Measurements from ENCODE around the gene PRKAG2. TPM values are rescaled to one million over a fixed set of nuclear protein-coding genes. Genes with fewer than 3 reads are reported as not detected.

Gene PRKAG2
- total and polyA plus RNA-seq, 4 donors, result 17.5 to 33.3 (median 23.9) TPM

DNA sequence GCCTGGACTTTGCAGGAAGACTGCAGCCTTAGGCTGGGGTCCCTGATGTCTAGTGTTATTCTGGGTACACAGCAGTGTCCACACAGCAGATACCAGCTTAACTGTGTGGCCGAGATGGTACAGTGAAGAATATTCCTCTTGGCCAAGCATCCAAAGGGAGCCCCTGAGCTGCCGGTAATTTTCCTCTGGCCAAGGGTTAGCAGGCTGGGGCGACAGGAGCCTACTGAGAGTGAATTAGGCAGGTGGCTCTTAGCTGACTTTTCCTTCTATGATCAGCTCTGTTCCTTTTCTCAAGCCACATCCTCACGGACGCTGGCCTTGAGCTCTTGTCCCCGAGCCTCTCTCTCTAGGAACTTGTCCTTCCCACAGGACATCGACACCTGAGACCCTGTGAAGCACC is 29.8 kb downstream of the PRKAG2 start:
- H3K9ac ChIP-seq (ENCODE audit: insufficient read depth in 1 of 2, low read length in 2 of 2), result no peak overlapping the region
- ATAC-seq (ENCODE audit: insufficient read depth, low FRiP score) (no peak), DNase-seq (no peak)
- no peaks in the 10 kb centered on the region for H3K9me3 ChIP-seq (ENCODE audit: control insufficient read depth in 4 of 4, insufficient read depth in 3 of 4, low read length in 3 of 4)
- peaks cover 0 to 10% (median 8%) of the 10 kb centered on the region in 5 donors for H3K4me1 ChIP-seq (ENCODE audit: control insufficient read depth in 5 of 5, insufficient read depth in 5 of 5, low read length in 5 of 5)
- no peaks in the 10 kb centered on the region for H3K27me3 ChIP-seq (ENCODE audit: control insufficient read depth in 3 of 3, insufficient read depth in 3 of 3, low read length in 2 of 3)
- H3K36me3 ChIP-seq (ENCODE audit: control insufficient read depth in 4 of 4, insufficient read depth in 4 of 4, low read length in 4 of 4), result peaks cover 0 to 3% (median 0%) of the 10 kb centered on the region in 4 donors
- TF ChIP-seq, protein P1, sequence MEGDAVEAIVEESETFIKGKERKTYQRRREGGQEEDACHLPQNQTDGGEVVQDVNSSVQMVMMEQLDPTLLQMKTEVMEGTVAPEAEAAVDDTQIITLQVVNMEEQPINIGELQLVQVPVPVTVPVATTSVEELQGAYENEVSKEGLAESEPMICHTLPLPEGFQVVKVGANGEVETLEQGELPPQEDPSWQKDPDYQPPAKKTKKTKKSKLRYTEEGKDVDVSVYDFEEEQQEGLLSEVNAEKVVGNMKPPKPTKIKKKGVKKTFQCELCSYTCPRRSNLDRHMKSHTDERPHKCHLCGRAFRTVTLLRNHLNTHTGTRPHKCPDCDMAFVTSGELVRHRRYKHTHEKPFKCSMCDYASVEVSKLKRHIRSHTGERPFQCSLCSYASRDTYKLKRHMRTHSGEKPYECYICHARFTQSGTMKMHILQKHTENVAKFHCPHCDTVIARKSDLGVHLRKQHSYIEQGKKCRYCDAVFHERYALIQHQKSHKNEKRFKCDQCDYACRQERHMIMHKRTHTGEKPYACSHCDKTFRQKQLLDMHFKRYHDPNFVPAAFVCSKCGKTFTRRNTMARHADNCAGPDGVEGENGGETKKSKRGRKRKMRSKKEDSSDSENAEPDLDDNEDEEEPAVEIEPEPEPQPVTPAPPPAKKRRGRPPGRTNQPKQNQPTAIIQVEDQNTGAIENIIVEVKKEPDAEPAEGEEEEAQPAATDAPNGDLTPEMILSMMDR (IDR thresholded peaks at IDR 0.05; ENCODE audit: control extremely low read depth, extremely low read depth), result no peak
- H3K27ac ChIP-seq (ENCODE audit: low read depth in 1 of 2, low read length in 1 of 2), result no peak overlapping the region
- WGBS, 2 donors, result 84 to 89% methylated on average over 7 of the region's 7 CpGs
- no peak overlapping the region for H3K4me3 ChIP-seq

DNA sequence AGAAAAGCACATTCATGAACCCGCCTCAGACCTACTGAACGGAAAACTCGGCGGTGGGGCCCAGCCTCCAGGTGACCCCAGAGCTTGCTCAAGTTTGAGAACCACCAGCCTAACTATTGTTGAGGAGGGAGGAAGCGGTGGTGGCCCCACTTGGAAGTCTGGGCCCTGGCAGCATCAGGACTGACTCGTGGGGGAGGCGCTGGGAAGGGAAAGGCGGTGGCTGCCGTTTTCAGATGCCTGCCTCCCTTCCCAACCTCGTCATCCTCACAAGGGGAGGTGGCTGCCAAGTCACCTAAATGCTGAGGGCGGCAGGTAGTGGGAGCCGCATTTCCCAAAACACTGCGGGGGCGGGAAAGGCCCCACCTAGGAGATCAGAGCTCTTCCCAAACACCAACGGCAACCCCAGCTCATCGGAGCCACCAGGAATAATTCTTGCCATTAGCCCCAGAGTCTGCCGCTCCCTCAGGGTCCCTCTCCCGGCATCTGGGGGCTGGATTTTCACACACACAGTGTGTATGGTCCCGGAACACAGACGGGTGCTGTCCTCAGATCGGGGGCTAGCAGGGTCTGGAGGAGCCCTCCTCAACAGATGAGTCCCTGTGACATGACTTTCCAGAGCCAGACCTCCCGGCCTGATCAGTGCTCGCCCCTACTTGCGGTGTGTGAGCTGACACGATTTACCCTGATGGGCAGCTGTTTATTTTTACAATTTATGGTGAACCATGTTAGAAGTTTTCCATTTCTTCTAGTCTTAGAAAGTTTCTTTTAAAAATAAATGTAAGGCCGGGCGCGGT is 31.3 kb downstream of the PRKAG2 start:
- Histone ChIP-seq H3K9ac (ENCODE audit: insufficient read depth in 1 of 2, low read length in 2 of 2) (no peak overlapping the region), H3K27me3 (ENCODE audit: control insufficient read depth in 3 of 3, insufficient read depth in 3 of 3, low read length in 2 of 3) (no peaks in the 10 kb centered on the region), H3K4me3 (no peak overlapping the region), H3K4me1 (ENCODE audit: control insufficient read depth in 5 of 5, insufficient read depth in 5 of 5, low read length in 5 of 5) (peaks cover 0 to 4% (median 0%) of the 10 kb centered on the region in 5 donors), H3K27ac (ENCODE audit: low read depth in 1 of 2, low read length in 1 of 2) (no peak overlapping the region), H3K36me3 (ENCODE audit: control insufficient read depth in 4 of 4, insufficient read depth in 4 of 4, low read length in 4 of 4) (peaks cover 0 to 3% (median 0%) of the 10 kb centered on the region in 4 donors), H3K9me3 (ENCODE audit: control insufficient read depth in 4 of 4, insufficient read depth in 3 of 4, low read length in 3 of 4) (no peaks in the 10 kb centered on the region)
- WGBS, 2 donors, result 89 to 91% methylated on average over 28 of the region's 28 CpGs
- no peak for DNase-seq
- ATAC-seq (ENCODE audit: insufficient read depth, low FRiP score), result no peak
- TF ChIP-seq, protein P1 (IDR thresholded peaks at IDR 0.05; ENCODE audit: control extremely low read depth, extremely low read depth), result no peak

DNA sequence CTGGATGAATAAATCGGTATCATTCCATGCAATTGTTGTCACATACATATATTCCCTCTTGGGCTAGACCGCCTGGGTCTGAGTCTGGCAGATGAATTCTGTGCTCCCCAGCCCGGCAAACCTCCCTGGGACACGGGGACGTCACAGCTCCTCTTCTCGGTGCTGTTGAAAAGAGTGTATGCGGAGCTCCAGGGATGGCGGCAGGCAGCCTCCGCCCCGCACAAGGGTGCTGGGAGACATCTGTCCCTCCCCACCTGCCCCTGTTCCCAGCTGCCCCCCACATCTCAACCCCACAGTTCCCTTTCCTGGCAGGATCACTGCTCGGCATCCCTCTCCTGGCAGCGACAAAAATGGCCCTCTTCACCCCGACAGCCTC is 32.1 kb downstream of the PRKAG2 start:
- ATAC-seq (ENCODE audit: insufficient read depth, low FRiP score) (no peak), DNase-seq (no peak)
- Histone ChIP-seq H3K9me3 (ENCODE audit: control insufficient read depth in 4 of 4, insufficient read depth in 3 of 4, low read length in 3 of 4) (no peaks in the 10 kb centered on the region), H3K36me3 (ENCODE audit: control insufficient read depth in 4 of 4, insufficient read depth in 4 of 4, low read length in 4 of 4) (peaks cover 0 to 3% (median 0%) of the 10 kb centered on the region in 4 donors), H3K9ac (ENCODE audit: insufficient read depth in 1 of 2, low read length in 2 of 2) (no peak overlapping the region), H3K4me3 (no peak overlapping the region), H3K27ac (ENCODE audit: low read depth in 1 of 2, low read length in 1 of 2) (no peak overlapping the region), H3K27me3 (ENCODE audit: control insufficient read depth in 3 of 3, insufficient read depth in 3 of 3, low read length in 2 of 3) (no peaks in the 10 kb centered on the region), H3K4me1 (ENCODE audit: control insufficient read depth in 5 of 5, insufficient read depth in 5 of 5, low read length in 5 of 5) (no peaks in the 10 kb centered on the region)
- WGBS, 2 donors, result 93 to 94% methylated on average over 13 of the region's 13 CpGs
- TF ChIP-seq, protein P1 (IDR thresholded peaks at IDR 0.05; ENCODE audit: control extremely low read depth, extremely low read depth), result no peak
